GM12864 (cell line): ENCODE results near the gene PHACTR1.
A peak's percentile ranks its signal among the peaks of the same experiment; 100 is the strongest.

Source experiments
- DNase-seq: peaks from one replicate; pipeline ENCODE4 v3.0.0-alpha.2; 2011; ENCODE audit warnings: low read depth
- H3K4me3 ChIP-seq: 2 replicates; pipeline ENCODE4 v1.5.1; 2011; ENCODE audit warnings: mild to moderate bottlenecking, low read depth, low read length, control low read depth
- CTCF ChIP-seq: IDR thresholded peaks from 2 replicates; pipeline ENCODE4 v1.5.1; 2011; ENCODE audit warnings: low read depth, mild to moderate bottlenecking, moderate library complexity, low read length, control low read depth, inconsistent platforms; ENCODE audit errors: missing control alignments

The PHACTR1 gene

GRCh38 chr6:13190376-13190775 is 473.8 kb downstream of the PHACTR1 start:
- DNase-seq = no peak
- H3K4me3 ChIP-seq = no peak overlapping the region
- no peak for TF ChIP-seq CTCF

GRCh38 chr6:13191461-13191860 is 474.9 kb downstream of the PHACTR1 start:
- no peak for DNase-seq
- H3K4me3 ChIP-seq = no peak overlapping the region
- TF ChIP-seq CTCF = no peak

- peak; percentile 75 for TF ChIP-seq CTCF
- peak; percentile 24 for DNase-seq
- no peak overlapping the region for H3K4me3 ChIP-seq
These were observed 478.3 kb downstream of the PHACTR1 start for GRCh38 chr6:13194852-13195251.

GRCh38 chr6:13195803-13196202 is 479.2 kb downstream of the PHACTR1 start:
- no peak overlapping the region for H3K4me3 ChIP-seq
- TF ChIP-seq CTCF = no peak
- no peak for DNase-seq

GRCh38 chr6:13198168-13198567 is 481.6 kb downstream of the PHACTR1 start:
- H3K4me3 ChIP-seq = no peak overlapping the region
- no peak for DNase-seq
- TF ChIP-seq CTCF = no peak

- no peak for TF ChIP-seq CTCF
- no peak overlapping the region for H3K4me3 ChIP-seq
- DNase-seq = no peak
These were observed 484.8 kb downstream of the PHACTR1 start for GRCh38 chr6:13201336-13201735.

GRCh38 chr6:13203145-13203544 is 486.6 kb downstream of the PHACTR1 start:
- no peak for DNase-seq
- no peak for TF ChIP-seq CTCF
- H3K4me3 ChIP-seq = no peak overlapping the region
